BLaER1 (cell line): ENCODE measurements around the gene PEPD.
A peak's percentile ranks its signal among the peaks of the same experiment; 100 is the strongest.

ENCODE experiments used
- H3K27ac ChIP-seq: shearing (Covaris generic); formaldehyde crosslinking; 2 replicates; pipeline ENCODE4 v1.8.1; 2022
- H3K27me3 ChIP-seq: shearing (Covaris generic); formaldehyde crosslinking; 2 replicates; pipeline ENCODE4 v1.8.1; 2022
- H3K36me3 ChIP-seq: shearing (Covaris generic); formaldehyde crosslinking; 2 replicates; pipeline ENCODE4 v1.8.1; 2022
- H3K4me1 ChIP-seq: shearing (Covaris generic); formaldehyde crosslinking; 2 replicates; pipeline ENCODE4 v1.8.1; 2022
- H3K4me2 ChIP-seq: shearing (Covaris generic); formaldehyde crosslinking; 2 replicates; pipeline ENCODE4 v1.8.1; 2022
- H3K4me3 ChIP-seq: shearing (Covaris generic); formaldehyde crosslinking; 2 replicates; pipeline ENCODE4 v1.8.1; 2022
- H3K9ac ChIP-seq: shearing (Covaris generic); formaldehyde crosslinking; 2 replicates; pipeline ENCODE4 v1.8.1; 2022
- H3K9me3 ChIP-seq: shearing (Covaris generic); formaldehyde crosslinking; 2 replicates; pipeline ENCODE4 v1.8.1; 2022
- H4K20me1 ChIP-seq: shearing (Covaris generic); formaldehyde crosslinking; 2 replicates; pipeline ENCODE4 v1.8.1; 2022
- Cebpa-rat ChIP-seq: shearing (Covaris generic); IDR thresholded peaks from 2 replicates; pipeline ENCODE4 v1.8.1; 2022

The PEPD gene

GRCh38 chr19:33406521-33407139, 115.0 kb downstream of the PEPD start:
- no peak for TF ChIP-seq Cebpa-rat
- H3K4me2 ChIP-seq: peak overlapping the region; percentile 85
- H3K9ac ChIP-seq: peak overlapping the region; percentile 66; the same call in 1 of the 2 replicates
- H4K20me1 ChIP-seq: no peaks in the 10 kb centered on the region
- no peaks in the 10 kb centered on the region for H3K9me3 ChIP-seq
- H3K4me3 ChIP-seq: no peak overlapping the region
- no peaks in the 10 kb centered on the region; the same call in 1 of the 2 replicates for H3K36me3 ChIP-seq
- H3K27me3 ChIP-seq: no peaks in the 10 kb centered on the region
- H3K4me1 ChIP-seq: peaks cover 51% of the 10 kb centered on the region
- H3K27ac ChIP-seq: peak overlapping the region; percentile 72

GRCh38 chr19:33405553-33406461, 115.8 kb downstream of the PEPD start:
- H3K27me3 ChIP-seq: no peaks in the 10 kb centered on the region
- no peaks in the 10 kb centered on the region for H3K9me3 ChIP-seq
- peak overlapping the region; percentile 85 for H3K4me2 ChIP-seq
- H3K27ac ChIP-seq: peak overlapping the region; percentile 72
- H4K20me1 ChIP-seq: no peaks in the 10 kb centered on the region
- TF ChIP-seq Cebpa-rat: no peak
- H3K4me3 ChIP-seq: no peak overlapping the region
- no peaks in the 10 kb centered on the region; the same call in 1 of the 2 replicates for H3K36me3 ChIP-seq
- H3K4me1 ChIP-seq: peaks cover 51% of the 10 kb centered on the region
- peak overlapping the region; percentile 66 for H3K9ac ChIP-seq

- Histone ChIP-seq H3K27me3 (no peaks in the 10 kb centered on the region), H3K4me2 (peak overlapping the region; percentile 85), H4K20me1 (no peaks in the 10 kb centered on the region), H3K4me1 (peaks cover 51% of the 10 kb centered on the region), H3K36me3 (no peaks in the 10 kb centered on the region; the same call in 1 of the 2 replicates), H3K9ac (peak overlapping the region; percentile 66), H3K27ac (peak overlapping the region; percentile 72), H3K4me3 (no peak overlapping the region), H3K9me3 (no peaks in the 10 kb centered on the region)
- TF ChIP-seq Cebpa-rat: no peak
These were observed 116.4 kb downstream of the PEPD start for GRCh38 chr19:33405254-33405552.

- H4K20me1 ChIP-seq: no peaks in the 10 kb centered on the region
- no peaks in the 10 kb centered on the region for H3K9me3 ChIP-seq
- no peaks in the 10 kb centered on the region for H3K27me3 ChIP-seq
- H3K4me3 ChIP-seq: no peak overlapping the region
- peaks cover 51% of the 10 kb centered on the region for H3K4me1 ChIP-seq
- no peak overlapping the region for H3K9ac ChIP-seq
- peak overlapping the region; percentile 85 for H3K4me2 ChIP-seq
- TF ChIP-seq Cebpa-rat: no peak
- H3K27ac ChIP-seq: peak overlapping the region; percentile 72
- H3K36me3 ChIP-seq: no peaks in the 10 kb centered on the region; the same call in 1 of the 2 replicates
These were observed 116.9 kb downstream of the PEPD start for GRCh38 chr19:33404506-33405253.

- H3K4me3 ChIP-seq: no peak overlapping the region
- no peak for TF ChIP-seq Cebpa-rat
- no peaks in the 10 kb centered on the region for H3K36me3 ChIP-seq
- H4K20me1 ChIP-seq: no peaks in the 10 kb centered on the region
- no peaks in the 10 kb centered on the region for H3K9me3 ChIP-seq
- peak overlapping the region; percentile 85 for H3K4me2 ChIP-seq
- H3K27me3 ChIP-seq: no peaks in the 10 kb centered on the region
- H3K27ac ChIP-seq: no peak overlapping the region
- H3K4me1 ChIP-seq: peaks cover 48% of the 10 kb centered on the region
- no peak overlapping the region for H3K9ac ChIP-seq
These were observed 117.7 kb downstream of the PEPD start for GRCh38 chr19:33403973-33404304.

- no peaks in the 10 kb centered on the region for H3K9me3 ChIP-seq
- no peak overlapping the region for H3K4me3 ChIP-seq
- TF ChIP-seq Cebpa-rat: no peak
- H3K4me2 ChIP-seq: no peak overlapping the region
- H3K27ac ChIP-seq: no peak overlapping the region
- no peaks in the 10 kb centered on the region for H3K36me3 ChIP-seq
- H3K9ac ChIP-seq: no peak overlapping the region
- no peaks in the 10 kb centered on the region for H4K20me1 ChIP-seq
- no peaks in the 10 kb centered on the region for H3K27me3 ChIP-seq
- peaks cover 46% of the 10 kb centered on the region for H3K4me1 ChIP-seq
These were observed 118.2 kb downstream of the PEPD start for GRCh38 chr19:33403221-33403972.

- TF ChIP-seq Cebpa-rat: no peak
- H3K4me1 ChIP-seq: peaks cover 42% of the 10 kb centered on the region
- no peak overlapping the region for H3K4me3 ChIP-seq
- H3K36me3 ChIP-seq: no peaks in the 10 kb centered on the region
- H3K9ac ChIP-seq: no peak overlapping the region
- no peaks in the 10 kb centered on the region for H3K9me3 ChIP-seq
- no peaks in the 10 kb centered on the region for H3K27me3 ChIP-seq
- no peaks in the 10 kb centered on the region for H4K20me1 ChIP-seq
- no peak overlapping the region for H3K4me2 ChIP-seq
- H3K27ac ChIP-seq: no peak overlapping the region
These were observed 119.0 kb downstream of the PEPD start for GRCh38 chr19:33402421-33403220.

- Histone ChIP-seq H3K4me2 (no peak overlapping the region), H4K20me1 (no peaks in the 10 kb centered on the region), H3K27ac (no peak overlapping the region), H3K4me3 (no peak overlapping the region), H3K9me3 (no peaks in the 10 kb centered on the region), H3K9ac (no peak overlapping the region), H3K27me3 (no peaks in the 10 kb centered on the region), H3K36me3 (no peaks in the 10 kb centered on the region), H3K4me1 (peaks cover 42% of the 10 kb centered on the region)
- no peak for TF ChIP-seq Cebpa-rat
These were observed 119.7 kb downstream of the PEPD start for GRCh38 chr19:33401683-33402420.
